ENCODE data around the gene OPN3.

DNA sequence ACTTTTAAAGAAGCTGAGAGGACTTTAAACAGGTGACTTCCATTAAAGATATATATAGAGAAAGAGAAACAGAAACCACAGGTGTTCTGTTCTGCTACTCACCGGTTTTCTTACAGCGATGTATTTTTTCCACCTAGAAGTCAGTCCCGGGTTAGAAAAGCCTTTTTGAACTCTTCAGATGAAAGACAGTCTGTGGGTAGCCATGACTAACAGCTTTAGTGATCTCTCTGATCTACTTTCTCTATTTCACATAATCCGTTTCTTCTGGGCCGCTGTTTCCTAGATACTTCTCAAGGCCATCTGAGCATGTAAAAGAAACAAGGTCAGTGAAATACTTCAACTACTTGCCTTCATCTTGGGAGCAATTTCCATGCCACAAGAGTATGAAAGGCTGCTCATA is 37.0 kb upstream of the OPN3 start:
- TF ChIP-seq EZH2 (IDR thresholded peaks at IDR 0.05; ENCODE audit: borderline replicate concordance, low read depth, low read length, severe bottlenecking) = no peak
- TF ChIP-seq, protein P1, sequence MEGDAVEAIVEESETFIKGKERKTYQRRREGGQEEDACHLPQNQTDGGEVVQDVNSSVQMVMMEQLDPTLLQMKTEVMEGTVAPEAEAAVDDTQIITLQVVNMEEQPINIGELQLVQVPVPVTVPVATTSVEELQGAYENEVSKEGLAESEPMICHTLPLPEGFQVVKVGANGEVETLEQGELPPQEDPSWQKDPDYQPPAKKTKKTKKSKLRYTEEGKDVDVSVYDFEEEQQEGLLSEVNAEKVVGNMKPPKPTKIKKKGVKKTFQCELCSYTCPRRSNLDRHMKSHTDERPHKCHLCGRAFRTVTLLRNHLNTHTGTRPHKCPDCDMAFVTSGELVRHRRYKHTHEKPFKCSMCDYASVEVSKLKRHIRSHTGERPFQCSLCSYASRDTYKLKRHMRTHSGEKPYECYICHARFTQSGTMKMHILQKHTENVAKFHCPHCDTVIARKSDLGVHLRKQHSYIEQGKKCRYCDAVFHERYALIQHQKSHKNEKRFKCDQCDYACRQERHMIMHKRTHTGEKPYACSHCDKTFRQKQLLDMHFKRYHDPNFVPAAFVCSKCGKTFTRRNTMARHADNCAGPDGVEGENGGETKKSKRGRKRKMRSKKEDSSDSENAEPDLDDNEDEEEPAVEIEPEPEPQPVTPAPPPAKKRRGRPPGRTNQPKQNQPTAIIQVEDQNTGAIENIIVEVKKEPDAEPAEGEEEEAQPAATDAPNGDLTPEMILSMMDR (IDR thresholded peaks at IDR 0.05; ENCODE audit: borderline replicate concordance, extremely low read depth, low read length, poor library complexity, severe bottlenecking) = no peak
